Hematopoietic multipotent progenitor cell treated with erythropoietin and hydrocortisone succinate and interleukin-3 and kit ligand, for 6 days (in vitro differentiated cells): ENCODE results near the gene HDHD2.
"Not testable (repeated sequence)": the region's sequence is repeated elsewhere in the genome, so short reads cannot be mapped to it uniquely, and the experiment has no call there.

Experiments used
- DNase-seq: peaks from one replicate; pipeline ENCODE4 v3.0.0-alpha.2; 2015

Gene HDHD2

GRCh38 chr18:47150029-47150823 lies at the start of gene HDHD2:
TSS of gene HDHD2 (minus strand) at chr18:47150500. CDS start at chr18:47136439, 14,061 bp downstream.
- DNase-seq: peak; percentile 82

GRCh38 chr18:47195961-47196360 lies 45.7 kb upstream of the HDHD2 start:
- not testable (repeated sequence) for DNase-seq

GRCh38 chr18:47191961-47192360 lies 41.7 kb upstream of the HDHD2 start:
- DNase-seq: no peak

GRCh38 chr18:47187721-47188120 lies 37.4 kb upstream of the HDHD2 start:
- DNase-seq: no peak

- DNase-seq: peak; percentile 95
Observed at GRCh38 chr18:47184419-47185050, 34.2 kb upstream of the HDHD2 start.

- DNase-seq: not testable (repeated sequence)
Observed at GRCh38 chr18:47182156-47182555, 31.9 kb upstream of the HDHD2 start.

GRCh38 chr18:47180765-47181164 lies 30.5 kb upstream of the HDHD2 start:
- no peak for DNase-seq

GRCh38 chr18:47179520-47179919 lies 29.2 kb upstream of the HDHD2 start:
- DNase-seq: no peak

- peak; percentile 91 for DNase-seq
Observed at GRCh38 chr18:47175898-47176575, 25.7 kb upstream of the HDHD2 start, which contains the start of gene IER3IP1. TSS of gene IER3IP1 (minus strand) at chr18:47176364. CDS start at chr18:47176277, 87 bp downstream.

- DNase-seq: no peak
Observed at GRCh38 chr18:47175283-47175897, 25.1 kb upstream of the HDHD2 start.

GRCh38 chr18:47174545-47175116 lies 24.3 kb upstream of the HDHD2 start:
- no peak for DNase-seq

GRCh38 chr18:47172476-47172875 lies 22.2 kb upstream of the HDHD2 start:
- DNase-seq: no peak

- no peak for DNase-seq
Observed at GRCh38 chr18:47168913-47169312, 18.6 kb upstream of the HDHD2 start.

- no peak for DNase-seq
Observed at GRCh38 chr18:47168509-47168908, 18.2 kb upstream of the HDHD2 start.

GRCh38 chr18:47166294-47166693 lies 16.0 kb upstream of the HDHD2 start:
- no peak for DNase-seq

- DNase-seq: no peak
Observed at GRCh38 chr18:47163241-47163640, 12.9 kb upstream of the HDHD2 start.

GRCh38 chr18:47160256-47160655 lies 10.0 kb upstream of the HDHD2 start:
- DNase-seq: no peak

GRCh38 chr18:47158404-47158803 lies 8.1 kb upstream of the HDHD2 start:
- DNase-seq: not testable (repeated sequence)

- peak; percentile 89 for DNase-seq
Observed at GRCh38 chr18:47151439-47151838, 1.1 kb upstream of the HDHD2 start.

GRCh38 chr18:47150824-47151366 lies 595 bp upstream of the HDHD2 start:
- no peak for DNase-seq

- peak; percentile 32 for DNase-seq
Observed at GRCh38 chr18:47149457-47150028, 757 bp downstream of the HDHD2 start.

- DNase-seq: no peak
Observed at GRCh38 chr18:47146206-47146605, 4.1 kb downstream of the HDHD2 start.
